BE2C (cell line): ENCODE results near the gene IWS1.

Experiments
- DNase-seq: peaks from one replicate; pipeline ENCODE4 v3.0.0-alpha.2; 2020
- H3K27me3 ChIP-seq: fragments of 250-450 bp; sonication (Bioruptor Pico); 2 replicates; pipeline ENCODE4 v1.5.1; 2020; ENCODE audit warnings: mild to moderate bottlenecking
- H3K36me3 ChIP-seq: fragments of 250-450 bp; sonication (Bioruptor Pico); 2 replicates; pipeline ENCODE4 v1.5.1; 2020; ENCODE audit warnings: mild to moderate bottlenecking
- H3K4me1 ChIP-seq: fragments of 250-450 bp; sonication (Bioruptor Pico); 2 replicates; pipeline ENCODE4 v1.5.1; 2020
- H3K4me3 ChIP-seq: 2 replicates; pipeline ENCODE4 v1.5.1; 2011; ENCODE audit warnings: low read depth, low read length
- H3K9me3 ChIP-seq: fragments of 250-450 bp; sonication (Bioruptor Pico); 2 replicates; pipeline ENCODE4 v1.5.1; 2020
- CTCF ChIP-seq: IDR thresholded peaks from 2 replicates; pipeline ENCODE4 v1.5.1; 2012; ENCODE audit warnings: mild to moderate bottlenecking, low read depth, low read length

The IWS1 gene

GRCh38 chr2:127511917-127512316 lies 14.4 kb downstream of the IWS1 start:
- H3K36me3 ChIP-seq = no peaks in the 10 kb centered on the region
- H3K4me3 ChIP-seq = no peak overlapping the region
- no peaks in the 10 kb centered on the region for H3K4me1 ChIP-seq
- H3K9me3 ChIP-seq = no peaks in the 10 kb centered on the region
- no peak for TF ChIP-seq CTCF
- H3K27me3 ChIP-seq = no peaks in the 10 kb centered on the region
- no peak for DNase-seq

- no peak for DNase-seq
- Histone ChIP-seq H3K4me1 (no peaks in the 10 kb centered on the region), H3K4me3 (no peak overlapping the region), H3K27me3 (no peaks in the 10 kb centered on the region), H3K36me3 (no peaks in the 10 kb centered on the region), H3K9me3 (no peaks in the 10 kb centered on the region)
- TF ChIP-seq CTCF = no peak
Observed at GRCh38 chr2:127511090-127511695, 15.1 kb downstream of the IWS1 start.

DNA sequence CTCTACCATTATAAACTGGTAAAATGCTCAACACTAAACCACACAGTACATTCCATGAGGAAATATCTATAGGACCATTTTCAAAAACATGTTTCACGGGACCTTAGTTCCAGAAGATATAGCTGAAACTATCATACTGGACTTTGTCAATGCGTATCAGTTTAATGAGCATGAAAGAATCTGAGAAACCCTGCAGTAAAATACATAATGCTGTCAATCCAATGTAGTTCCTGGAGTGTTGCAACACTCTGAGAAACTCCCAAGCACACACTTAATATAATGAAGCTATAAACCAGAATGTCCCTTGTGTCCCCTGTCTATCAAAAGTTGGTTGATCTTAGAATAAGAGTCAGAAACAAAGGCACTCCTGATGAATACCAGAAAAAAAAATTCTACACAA lies 16.2 kb downstream of the IWS1 start:
- no peak for TF ChIP-seq CTCF
- Histone ChIP-seq H3K9me3 (no peaks in the 10 kb centered on the region), H3K4me3 (no peak overlapping the region), H3K36me3 (peaks cover 2% of the 10 kb centered on the region), H3K4me1 (no peaks in the 10 kb centered on the region), H3K27me3 (no peaks in the 10 kb centered on the region)
- no peak for DNase-seq

DNA sequence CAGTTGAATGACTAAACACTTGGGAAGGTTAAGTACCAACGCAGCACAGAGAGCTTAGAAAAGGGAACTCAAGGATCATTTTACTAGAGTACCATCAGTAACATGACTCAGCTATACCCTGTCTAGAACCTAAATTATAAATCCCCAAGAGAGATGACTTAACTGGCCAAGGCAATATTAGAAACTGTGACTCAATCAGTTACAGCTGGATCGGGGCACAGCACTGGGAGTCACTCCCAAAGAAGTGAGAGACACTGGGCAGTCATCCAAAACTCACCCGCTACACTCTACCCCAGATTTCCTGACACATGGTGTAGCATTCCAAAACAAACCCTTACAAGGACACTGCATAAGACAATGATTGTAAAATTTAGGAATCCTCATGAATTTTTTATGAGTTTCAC lies 17.7 kb downstream of the IWS1 start:
- Histone ChIP-seq H3K4me1 (no peaks in the 10 kb centered on the region), H3K36me3 (peaks cover 10% of the 10 kb centered on the region), H3K4me3 (no peak overlapping the region), H3K9me3 (no peaks in the 10 kb centered on the region), H3K27me3 (no peaks in the 10 kb centered on the region)
- peak; percentile 60 for DNase-seq
- no peak for TF ChIP-seq CTCF

DNA sequence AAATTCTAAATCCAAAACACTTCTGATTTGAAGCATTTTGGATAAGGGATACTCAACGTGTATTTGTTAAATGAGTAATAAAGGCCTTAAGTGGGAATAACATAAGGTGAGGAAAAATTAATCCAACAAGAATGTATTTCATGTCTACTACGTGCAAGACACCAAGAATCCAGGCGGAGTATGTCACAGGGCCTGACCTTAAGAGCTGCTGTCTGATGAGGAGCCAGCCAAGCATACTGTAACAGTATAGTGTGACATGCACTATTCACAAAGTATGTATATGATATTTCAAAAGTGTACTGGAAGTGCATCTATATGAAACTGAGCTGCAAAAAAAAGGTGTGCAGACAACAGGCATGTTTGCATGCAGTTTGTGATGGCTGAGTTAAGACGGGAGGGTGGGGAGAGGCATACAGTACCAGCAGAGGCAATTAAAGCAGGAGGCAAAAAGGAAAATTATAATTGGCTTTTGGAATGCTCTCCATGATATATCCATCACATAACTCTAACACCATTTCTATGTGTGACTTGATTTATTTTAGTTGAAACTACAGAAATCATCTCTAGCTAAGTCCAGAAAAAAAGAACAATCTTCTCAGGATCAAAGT lies 18.2 kb downstream of the IWS1 start:
- DNase-seq = no peak
- Histone ChIP-seq H3K4me1 (no peaks in the 10 kb centered on the region), H3K9me3 (no peaks in the 10 kb centered on the region), H3K36me3 (peaks cover 12% of the 10 kb centered on the region), H3K4me3 (no peak overlapping the region), H3K27me3 (no peaks in the 10 kb centered on the region)
- TF ChIP-seq CTCF = no peak

- H3K4me3 ChIP-seq = no peak overlapping the region
- no peaks in the 10 kb centered on the region for H3K4me1 ChIP-seq
- no peak for DNase-seq
- H3K36me3 ChIP-seq = peaks cover 19% of the 10 kb centered on the region
- no peaks in the 10 kb centered on the region for H3K27me3 ChIP-seq
- H3K9me3 ChIP-seq = no peaks in the 10 kb centered on the region
- TF ChIP-seq CTCF = no peak
Observed at GRCh38 chr2:127506510-127506909, 19.8 kb downstream of the IWS1 start.
